Measurements from ENCODE around the gene LRRC36.

LRRC36 gene

DNA sequence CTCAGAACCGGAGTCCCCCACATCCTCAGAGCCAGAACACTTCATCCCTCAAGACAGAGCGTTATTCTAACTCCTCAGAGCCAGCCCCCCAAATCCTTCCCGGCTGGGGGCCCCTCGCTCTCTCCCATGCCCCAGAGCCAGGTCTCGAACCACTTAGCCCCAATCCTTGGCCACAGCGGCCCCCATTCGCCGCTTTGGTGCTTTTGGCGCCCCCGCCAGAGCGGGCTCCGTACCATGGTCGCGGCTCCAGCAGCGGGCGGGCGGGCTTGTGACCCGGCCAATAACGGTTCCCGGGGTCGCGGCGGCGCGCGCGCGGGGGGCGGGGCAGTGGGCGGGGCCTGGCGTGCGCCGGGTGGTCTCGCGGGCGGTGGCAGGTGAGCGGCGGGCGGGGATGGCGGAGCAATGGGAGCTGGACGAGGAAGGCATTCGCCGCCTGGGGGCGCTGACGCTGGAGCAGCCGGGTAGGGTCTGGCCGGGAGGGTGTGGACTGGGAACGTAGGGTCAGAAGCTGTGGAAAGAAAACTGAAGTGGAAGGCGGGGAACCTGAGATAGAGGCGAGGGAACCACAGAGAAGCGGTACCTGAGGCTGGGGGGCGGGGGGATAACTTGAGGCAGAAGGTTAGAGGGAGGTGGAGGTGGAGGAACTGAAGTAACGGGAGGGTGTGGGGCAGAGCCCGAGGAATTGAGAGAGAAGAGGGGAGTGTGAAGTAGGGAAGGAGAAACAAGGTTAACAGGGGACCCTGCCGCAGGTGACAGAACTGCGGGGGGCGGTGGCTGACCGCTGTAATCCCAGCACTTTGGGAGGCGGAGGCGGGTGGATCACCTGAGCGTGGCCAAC is at the start of gene LRRC36, which contains the start of gene KCTD19:
LRRC36 (plus strand) TSS at position 344 of the 838 bp plus-strand sequence; CDS start at position 392, 48 bp downstream.
KCTD19 (minus strand) TSS at position 270 of the 838 bp plus-strand sequence; CDS start at position 236, 34 bp downstream.
- peak; percentile 65 for DNase-seq

GRCh38 chr16:67277294-67277998 is 49.2 kb upstream of the LRRC36 start:
- DNase-seq = no peak

DNA sequence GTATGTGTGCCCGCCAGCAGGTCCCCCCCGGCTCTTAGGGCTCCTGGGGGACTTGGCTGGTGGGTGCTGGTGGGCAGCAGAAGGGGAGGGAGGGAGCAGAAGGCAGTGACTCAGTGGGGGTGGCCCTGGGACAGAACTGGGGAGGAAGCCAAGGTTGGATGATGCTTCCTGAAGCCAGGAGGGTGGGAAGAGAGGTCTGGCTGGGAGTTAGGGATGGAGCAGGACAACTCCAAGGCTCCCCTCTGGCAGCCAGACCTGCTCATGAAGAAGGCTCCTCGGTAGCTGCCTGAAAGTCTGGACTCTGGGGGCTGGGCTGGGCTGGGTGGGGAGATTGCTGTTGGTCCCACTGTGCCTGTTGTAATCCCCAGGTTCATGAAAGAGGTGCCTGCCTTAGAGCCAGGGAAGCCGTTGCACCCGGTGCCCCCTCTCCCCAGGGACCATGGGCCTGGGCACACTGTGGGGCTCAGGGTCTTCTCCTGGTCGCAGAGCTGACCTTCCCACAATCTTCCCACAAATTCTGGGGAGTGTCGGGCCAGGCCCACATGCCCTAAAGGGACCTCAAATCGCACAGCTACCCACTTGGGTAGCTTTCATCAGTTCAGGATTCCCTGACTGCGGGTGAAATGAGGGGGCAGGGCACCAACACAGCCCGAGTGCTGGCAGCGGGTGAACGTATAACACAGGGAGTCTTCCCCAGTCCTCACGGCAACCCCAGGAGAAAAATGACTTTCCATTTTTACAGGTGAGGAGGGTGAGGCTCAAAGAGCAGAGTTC is 48.4 kb upstream of the LRRC36 start:
- no peak for DNase-seq

- DNase-seq = peak; percentile 48
These were observed 47.8 kb upstream of the LRRC36 start for GRCh38 chr16:67278773-67279295.

- peak; percentile 88 for DNase-seq
These were observed 47.1 kb upstream of the LRRC36 start, which contains the start of gene PLEKHG4 for GRCh38 chr16:67279296-67280089. PLEKHG4 (plus strand) TSS chr16:67279532; CDS start chr16:67280045, 513 bp downstream.

GRCh38 chr16:67280090-67281015 is 46.3 kb upstream of the LRRC36 start:
- DNase-seq = no peak

GRCh38 chr16:67281536-67282446 is 44.8 kb upstream of the LRRC36 start:
- no peak for DNase-seq

DNA sequence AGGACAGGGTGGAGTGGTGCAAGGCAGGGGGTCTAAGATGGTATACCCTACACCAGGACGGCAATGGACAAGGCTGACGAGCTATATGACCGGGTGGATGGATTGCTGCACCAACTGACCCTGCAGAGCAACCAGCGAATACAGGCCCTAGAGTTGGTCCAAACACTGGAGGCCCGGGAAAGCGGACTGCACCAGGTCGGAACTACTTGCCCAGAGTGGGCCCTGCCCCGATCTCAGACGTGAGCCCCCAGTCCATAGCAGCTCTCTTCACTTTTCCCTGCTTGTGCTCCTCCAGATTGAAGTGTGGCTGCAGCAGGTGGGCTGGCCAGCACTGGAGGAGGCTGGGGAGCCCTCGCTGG is 44.2 kb upstream of the LRRC36 start:
- no peak for DNase-seq

DNA sequence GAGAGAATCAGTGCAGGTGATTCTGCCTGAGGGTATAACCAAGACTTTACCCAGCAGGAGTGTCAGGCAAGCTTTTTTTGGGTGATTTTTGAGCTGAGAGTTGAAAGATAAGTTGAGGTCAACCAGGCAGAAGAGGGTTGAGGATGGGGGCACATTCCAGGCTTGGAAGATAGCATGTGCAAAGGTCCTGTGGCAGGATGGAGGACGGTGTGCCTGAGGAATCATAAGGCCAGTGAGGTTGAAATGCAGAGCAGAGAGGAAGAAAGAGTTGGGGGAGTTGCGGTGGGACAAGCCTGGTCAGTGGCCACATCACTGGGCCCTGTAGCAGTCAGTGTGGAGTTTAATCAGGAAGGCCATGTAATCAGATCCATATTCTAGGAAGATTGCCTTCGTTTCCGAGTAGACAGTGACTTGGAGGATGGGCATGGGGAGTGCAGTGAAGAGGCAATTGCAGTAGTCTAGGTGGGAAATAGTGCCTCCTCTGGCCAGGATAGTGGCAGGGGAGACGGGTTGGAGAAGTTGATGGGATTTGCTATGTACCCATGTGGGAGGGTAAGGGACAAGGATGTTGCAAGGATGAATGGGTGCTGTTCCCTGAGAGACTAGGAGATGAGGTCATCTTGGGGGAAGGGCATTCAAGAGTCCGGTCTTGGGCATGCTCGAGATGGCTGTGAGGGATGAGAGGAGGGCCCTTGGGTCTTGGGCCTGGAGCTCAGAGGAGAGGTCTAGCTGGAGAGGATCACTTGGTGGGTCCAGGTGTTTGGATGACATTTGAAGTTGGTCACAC is 43.4 kb upstream of the LRRC36 start:
- no peak for DNase-seq

- DNase-seq = no peak
These were observed 42.6 kb upstream of the LRRC36 start for GRCh38 chr16:67283826-67284555.

GRCh38 chr16:67284699-67285646 is 41.6 kb upstream of the LRRC36 start:
- DNase-seq = no peak

- no peak for DNase-seq
These were observed 40.0 kb upstream of the LRRC36 start for GRCh38 chr16:67286441-67287235.

- DNase-seq = no peak
These were observed 38.7 kb upstream of the LRRC36 start for GRCh38 chr16:67287960-67288359.

- DNase-seq = no peak
These were observed 35.2 kb upstream of the LRRC36 start for GRCh38 chr16:67291461-67291860.

DNA sequence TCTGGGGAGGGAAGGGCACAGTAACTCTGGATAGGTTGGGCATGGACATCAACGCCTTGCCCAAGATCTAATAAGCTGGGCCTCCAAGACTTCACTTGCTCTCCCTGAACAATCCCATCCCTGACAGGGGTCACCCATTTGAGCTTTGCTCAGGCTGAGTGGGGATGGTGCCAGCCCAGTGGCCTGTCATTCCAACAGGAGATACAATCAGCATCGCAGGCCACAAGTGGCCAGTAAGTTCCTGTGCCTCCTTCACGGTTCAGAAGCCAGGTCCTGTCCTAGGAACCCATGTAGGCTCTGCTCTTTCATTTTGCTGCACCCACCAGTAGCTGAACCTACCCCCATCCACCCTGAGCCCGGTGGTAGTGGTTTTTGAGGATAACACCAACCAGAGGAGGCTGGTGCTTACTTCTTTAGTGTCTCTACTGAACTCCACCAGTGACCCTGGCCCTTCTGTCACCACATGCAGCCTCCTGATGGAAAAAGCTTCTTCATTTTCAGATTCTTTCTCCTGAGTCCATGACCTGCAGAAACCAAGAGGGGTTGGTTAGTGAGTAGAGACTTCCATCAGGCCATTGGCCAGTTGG is 32.4 kb upstream of the LRRC36 start:
- no peak for DNase-seq

- DNase-seq = no peak
These were observed 31.7 kb upstream of the LRRC36 start for GRCh38 chr16:67294938-67295361.
